GM10266 (cell line): Measurements from ENCODE around the gene PRKN.

Source experiments
- DNase-seq: peaks from one replicate; pipeline ENCODE4 v3.0.0; 2012; ENCODE audit errors: extremely low spot score
- CTCF ChIP-seq: IDR thresholded peaks from 2 replicates; pipeline ENCODE4 v1.5.1; 2012; ENCODE audit warnings: mild to moderate bottlenecking, low read depth; ENCODE audit not compliant: control insufficient read depth, insufficient read depth; ENCODE audit errors: missing control alignments

PRKN gene

GRCh38 chr6:162149786-162150185 lies 577.8 kb downstream of the PRKN start:
- DNase-seq: no peak
- no peak for TF ChIP-seq CTCF

GRCh38 chr6:162147805-162148204 lies 579.8 kb downstream of the PRKN start:
- DNase-seq: no peak
- TF ChIP-seq CTCF: no peak

GRCh38 chr6:162147281-162147680 lies 580.3 kb downstream of the PRKN start:
- no peak for TF ChIP-seq CTCF
- no peak for DNase-seq

- no peak for DNase-seq
- no peak for TF ChIP-seq CTCF
Measured at GRCh38 chr6:162140251-162140852, 587.2 kb downstream of the PRKN start.

GRCh38 chr6:162125659-162126058 lies 601.9 kb downstream of the PRKN start:
- no peak for TF ChIP-seq CTCF
- DNase-seq: no peak

- TF ChIP-seq CTCF: no peak
- DNase-seq: no peak
Measured at GRCh38 chr6:162124710-162125435, 602.7 kb downstream of the PRKN start.

GRCh38 chr6:162123797-162124196 lies 603.8 kb downstream of the PRKN start:
- DNase-seq: no peak
- TF ChIP-seq CTCF: no peak
